PC-9 (cell line): Measurements from ENCODE around the gene ZC3H12C.

Experiments
- CTCF ChIP-seq: fragments of 200-600 bp; sonication (generic); conservative IDR thresholded peaks from 2 replicates; pipeline ENCODE4 v1.6.1; 2017; ENCODE audit warnings: mixed run types, antibody characterized with exemption, mild to moderate bottlenecking, moderate library complexity
- EZH2 ChIP-seq: fragments of 200-600 bp; sonication (generic); IDR thresholded peaks from 2 replicates; pipeline ENCODE4 v1.8.0; 2017; ENCODE audit warnings: antibody characterized with exemption, low read depth

- TF ChIP-seq CTCF (no peak), EZH2 (no peak)
Observed at GRCh38 chr11:110086892-110087309, 6.3 kb upstream of the ZC3H12C start.
